Ramos (cell line): ENCODE data around the gene RNF126.
"Not testable (repeated sequence)": the region's sequence is repeated elsewhere in the genome, so short reads cannot be mapped to it uniquely, and the experiment has no call there.

Experiments used
- in situ Hi-C: fragments of 300-500 bp; cut with MboI; formaldehyde crosslinking; loops from one replicate; pipeline ENCODE4 v1.14.3; 2022; ENCODE audit warnings: low sequenced_read_pairs; ENCODE audit not compliant: unreplicated experiment

Gene RNF126

DNA sequence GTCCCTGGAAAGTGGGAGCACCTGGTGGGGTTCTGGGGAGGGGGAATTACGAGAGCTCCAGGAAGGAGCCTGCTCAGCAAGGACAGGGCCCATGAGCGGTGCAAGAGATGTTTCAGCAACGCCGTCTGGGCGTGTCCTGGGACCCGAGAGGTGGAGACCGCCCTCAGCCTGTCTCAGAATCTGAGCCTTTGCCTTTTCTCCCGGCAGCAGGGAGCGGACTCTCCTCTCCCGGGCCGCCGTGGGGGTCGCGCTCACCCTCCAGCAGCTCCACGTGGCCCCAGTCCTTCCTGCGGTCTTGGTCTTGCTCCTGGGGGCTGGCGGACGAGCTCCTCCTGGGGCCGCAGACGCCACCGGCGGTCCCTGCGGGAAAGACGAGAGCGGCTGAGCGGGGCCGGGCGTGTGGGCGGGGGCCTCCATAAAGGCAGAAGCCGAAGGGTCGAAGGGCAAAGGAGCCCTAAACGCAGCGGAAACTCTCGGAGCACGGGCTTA lies 30.4 kb downstream of the RNF126 start:
- in situ Hi-C loops: no loop called here

DNA sequence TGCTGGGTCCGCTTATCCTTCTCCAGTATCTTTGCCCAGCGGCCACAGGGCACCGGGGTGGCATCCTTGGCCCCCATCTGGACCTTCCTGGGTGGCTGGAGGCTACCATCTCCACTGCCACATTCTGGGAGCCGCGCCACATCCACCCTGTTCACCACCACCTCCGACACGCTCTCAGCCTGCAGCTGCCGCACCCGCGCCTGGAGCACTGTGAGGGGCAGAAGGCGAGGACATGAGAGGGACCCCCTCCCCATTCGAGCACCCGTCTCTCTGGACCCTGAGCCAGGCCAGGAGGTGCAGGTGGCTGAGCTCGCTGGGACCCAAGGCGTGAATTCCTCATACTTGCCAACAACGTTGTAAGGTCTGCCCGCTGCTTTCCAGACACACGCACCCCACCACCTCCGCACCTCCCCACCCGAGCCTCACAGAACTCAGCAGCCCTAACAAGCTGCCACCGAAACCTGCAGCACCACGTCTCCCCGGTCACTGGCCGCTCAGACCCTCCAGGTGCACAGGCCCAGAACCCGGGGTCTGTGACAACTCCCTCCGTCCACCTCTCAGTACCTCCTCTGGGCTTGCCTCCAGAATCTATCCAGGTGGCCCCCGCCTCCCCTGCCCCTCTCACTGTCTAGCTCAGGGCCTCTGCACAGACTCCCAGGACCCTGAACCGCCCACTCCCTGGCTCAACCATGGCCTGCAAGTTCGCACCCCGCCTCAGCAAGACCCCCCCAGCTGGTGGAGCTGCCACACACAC lies 32.9 kb downstream of the RNF126 start:
- in situ Hi-C loops: no loop called here

DNA sequence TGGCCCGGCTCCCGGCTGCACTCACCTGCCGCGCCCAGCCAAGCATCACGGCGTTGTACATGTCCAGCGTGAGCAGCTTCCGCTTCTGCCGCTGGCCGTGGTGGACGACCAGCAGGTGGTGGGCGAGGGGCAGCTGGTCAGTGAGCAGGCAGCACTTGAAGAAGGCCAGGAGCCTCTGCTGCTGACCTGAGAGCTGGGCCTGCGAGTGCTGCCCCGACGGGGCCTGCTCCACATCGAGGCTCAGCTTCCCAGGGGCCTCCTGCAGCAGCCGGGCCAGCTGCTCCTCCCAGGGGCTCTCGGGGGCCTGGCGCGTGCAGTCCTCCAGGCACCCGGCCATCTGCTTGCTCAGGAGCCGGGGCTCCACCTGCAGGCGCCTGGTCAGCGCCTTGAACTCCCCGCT lies 33.5 kb downstream of the RNF126 start:
- in situ Hi-C loops: not testable (repeated sequence)

DNA sequence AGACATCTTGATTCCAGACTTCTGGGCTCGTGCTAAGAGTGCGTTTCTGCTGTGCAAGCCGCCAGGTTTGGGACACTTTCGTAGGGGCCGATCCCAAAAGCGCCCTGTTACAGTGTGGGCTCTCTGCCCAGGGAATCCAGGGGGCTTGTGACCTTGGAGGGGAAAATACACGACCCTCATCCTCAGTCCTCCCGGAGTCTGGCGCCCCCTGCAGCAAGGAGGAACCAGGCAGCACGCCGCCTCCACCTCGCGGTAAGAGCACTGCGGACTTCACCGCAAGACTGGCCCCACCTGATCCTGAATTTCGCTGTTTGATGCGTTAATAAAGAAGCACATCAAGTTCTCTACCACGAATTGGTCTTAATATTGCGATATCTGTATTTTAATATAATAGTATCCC lies 34.8 kb downstream of the RNF126 start:
- in situ Hi-C loops: no loop called here

DNA sequence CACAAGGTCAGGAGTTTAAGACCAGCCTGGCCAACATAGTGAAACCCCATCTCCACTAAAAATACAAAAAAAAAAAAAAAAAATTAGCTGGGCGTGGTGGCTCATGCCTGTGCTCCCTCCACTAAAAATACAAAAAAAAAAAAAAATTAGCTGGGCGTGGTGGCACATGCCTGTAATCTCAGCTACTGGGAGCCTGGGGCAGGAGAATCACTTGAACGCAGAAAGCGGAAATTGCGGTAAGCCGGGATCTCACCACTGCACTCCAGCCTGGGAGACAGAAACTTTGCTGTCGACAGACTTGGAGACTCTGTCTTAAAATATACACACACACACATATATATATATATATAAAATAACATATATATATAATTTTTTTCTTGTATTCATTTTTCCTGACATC lies 36.4 kb downstream of the RNF126 start:
- in situ Hi-C loops: not testable (repeated sequence)

DNA sequence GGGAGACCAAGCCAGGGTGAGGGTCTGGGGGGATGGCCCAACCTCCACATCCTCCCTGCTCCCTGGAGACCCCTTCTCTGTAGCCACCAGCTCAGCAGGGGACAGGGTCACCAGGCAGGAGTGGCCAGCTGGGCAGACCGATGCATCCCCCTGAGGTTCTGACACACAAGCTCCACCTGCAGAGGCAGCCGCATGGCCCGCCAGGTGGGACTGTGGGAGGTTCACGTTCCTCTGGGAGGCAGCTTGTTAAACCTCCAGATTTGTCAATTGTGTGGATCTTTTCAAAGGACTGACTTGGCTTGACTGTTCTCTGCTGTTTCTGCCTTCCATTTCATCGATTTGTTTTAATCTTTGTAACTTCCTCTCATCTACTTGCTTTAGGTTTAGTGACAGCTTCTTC lies 37.8 kb downstream of the RNF126 start:
- in situ Hi-C loops: no loop called here

DNA sequence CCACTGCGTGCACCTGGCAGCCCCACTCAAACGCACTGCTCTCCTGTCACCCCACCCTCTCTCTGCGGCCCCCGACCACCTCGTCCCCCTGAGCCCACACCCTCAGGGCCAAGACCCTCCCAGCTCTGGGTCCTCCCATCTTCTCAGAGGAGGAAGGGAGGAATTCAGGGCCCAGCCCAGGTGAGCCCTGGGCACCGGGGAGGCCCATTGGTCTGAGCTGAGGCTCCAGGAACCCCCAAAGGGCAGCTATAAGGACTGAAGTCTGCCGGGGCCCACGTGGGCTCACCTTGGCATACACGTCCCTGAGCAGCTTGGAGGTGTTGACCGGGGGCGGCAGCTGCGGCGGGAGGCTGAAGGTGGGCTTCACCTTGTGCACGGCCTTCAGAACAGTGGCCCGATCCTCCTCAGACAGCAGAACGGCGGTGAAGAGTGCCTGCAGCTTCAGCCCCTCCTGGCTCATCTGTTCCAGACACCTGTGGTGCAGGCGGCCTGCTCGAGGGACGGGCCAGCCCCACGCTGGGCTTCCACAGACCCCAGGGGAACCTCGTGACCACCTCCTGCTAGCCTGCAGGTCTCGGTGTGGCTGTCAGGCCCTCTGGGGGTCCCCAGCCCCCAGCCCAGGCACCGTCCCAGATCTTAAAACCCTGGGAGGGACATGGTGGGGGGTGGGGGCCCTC lies 38.4 kb downstream of the RNF126 start:
- in situ Hi-C loops: no loop called here

DNA sequence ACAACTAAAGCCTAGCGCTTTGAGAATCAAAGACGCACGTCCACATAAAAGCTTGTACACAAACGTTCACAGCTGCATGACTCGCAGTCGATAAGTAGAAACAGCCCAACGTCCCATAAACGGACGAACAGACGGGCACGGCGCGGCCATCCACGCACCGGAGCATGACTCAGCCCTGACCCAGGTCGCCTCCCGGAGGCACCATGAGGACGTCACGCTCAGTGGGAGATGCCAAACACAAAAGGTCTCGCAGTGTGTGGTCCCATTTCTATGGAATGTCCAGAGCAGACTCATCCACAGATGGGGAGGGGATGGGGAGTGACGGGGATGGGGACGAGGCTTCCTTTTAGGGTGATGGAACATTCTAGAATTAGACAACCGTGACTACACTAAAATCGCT lies 39.0 kb downstream of the RNF126 start:
- in situ Hi-C loops: no loop called here

DNA sequence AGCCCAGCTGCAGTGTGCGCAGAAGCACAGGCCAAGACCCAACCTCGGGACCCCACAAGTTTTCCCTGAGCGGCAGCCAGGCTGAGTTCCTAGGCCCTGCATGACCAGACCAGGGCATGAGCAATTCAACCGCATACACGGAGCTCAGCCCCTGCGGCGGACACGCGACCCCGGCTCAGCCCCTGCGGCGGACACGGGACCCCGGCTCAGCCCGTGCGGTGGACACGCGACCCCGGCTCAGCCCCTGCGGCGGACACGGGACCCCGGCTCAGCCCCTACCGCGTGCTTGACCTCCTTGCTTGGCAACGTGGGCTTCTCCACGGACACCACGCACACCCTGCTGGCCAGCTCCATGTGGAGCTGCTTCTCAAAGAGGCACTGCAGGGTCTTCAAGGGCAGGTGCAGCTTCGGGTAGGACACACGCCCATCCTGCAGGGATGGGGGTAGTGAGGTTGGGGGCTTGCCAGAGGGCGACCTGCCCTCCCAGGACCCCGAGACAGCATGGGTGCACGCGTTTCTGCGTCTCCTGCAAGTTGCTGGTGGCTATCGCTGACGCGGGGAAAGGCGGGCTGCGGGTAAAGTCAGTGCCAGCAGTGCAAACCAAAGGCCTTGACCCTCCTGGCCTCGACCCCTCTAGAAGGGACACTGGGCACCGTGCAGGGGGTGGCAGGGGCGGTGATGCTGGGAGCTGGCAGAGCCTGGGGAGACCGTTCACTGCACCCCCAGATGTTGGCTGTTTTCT lies 39.7 kb downstream of the RNF126 start:
- in situ Hi-C loops: no loop called here

DNA sequence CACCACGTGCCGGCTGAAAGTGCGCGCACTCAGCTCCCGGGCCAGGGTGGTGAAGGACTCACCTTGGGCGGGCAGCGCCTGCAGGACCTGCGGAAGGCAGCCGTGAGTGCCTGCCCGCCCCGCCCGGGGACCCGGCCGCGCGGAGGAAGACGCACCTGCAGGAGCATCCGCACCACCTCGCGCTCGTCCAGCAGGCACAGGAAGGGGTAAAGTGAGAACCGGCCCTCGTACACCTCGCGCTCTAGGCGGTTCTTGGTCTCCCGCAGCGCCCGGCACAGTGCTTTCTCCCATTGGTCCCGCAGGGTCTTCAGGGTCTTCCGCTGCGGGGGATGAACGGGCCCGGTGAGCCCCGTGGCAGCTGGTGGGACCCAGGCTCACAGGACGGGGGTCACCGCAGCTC lies 40.3 kb downstream of the RNF126 start:
- in situ Hi-C loops: no loop called here

DNA sequence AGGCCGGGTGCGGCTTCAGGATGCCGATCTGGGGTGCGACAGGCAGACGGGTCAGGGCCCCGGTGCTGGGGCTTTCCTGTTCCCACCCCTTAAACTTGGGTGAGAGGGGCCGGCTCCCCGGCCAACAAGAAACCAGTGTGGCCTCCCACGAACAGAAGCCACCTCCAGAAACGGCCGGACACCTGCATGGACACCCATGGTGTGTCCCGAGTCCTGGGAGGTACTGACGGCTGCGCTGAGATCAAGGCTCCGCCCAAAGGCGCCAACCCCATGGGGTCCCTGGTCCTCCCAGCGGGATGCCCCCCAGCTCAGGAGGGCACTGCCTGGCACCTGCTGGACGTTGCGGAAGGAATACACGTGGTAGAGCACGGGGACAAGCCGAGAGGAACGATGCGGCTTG lies 41.2 kb downstream of the RNF126 start:
- in situ Hi-C loops: no loop called here

DNA sequence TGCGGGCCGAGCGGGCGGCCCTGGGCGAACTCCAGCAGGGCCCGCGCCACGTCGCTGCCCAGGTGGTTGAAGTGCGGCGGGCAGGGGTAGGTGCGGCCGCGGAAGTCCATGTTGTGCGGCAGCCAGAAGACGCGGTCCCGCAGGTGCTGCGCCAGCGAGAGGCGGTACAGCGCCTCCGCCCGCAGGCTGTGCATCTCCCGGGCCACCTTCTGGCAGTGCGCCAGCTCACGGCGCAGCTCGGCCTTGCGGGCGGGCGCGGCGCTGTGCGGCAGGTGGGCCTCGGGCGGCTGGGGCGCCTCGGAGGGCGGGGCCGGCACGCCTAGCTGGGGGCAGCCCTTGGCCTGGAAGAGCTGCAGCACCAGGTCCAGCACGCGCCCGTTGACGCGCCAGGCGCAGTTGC lies 41.8 kb downstream of the RNF126 start:
- in situ Hi-C loops: not testable (repeated sequence)

DNA sequence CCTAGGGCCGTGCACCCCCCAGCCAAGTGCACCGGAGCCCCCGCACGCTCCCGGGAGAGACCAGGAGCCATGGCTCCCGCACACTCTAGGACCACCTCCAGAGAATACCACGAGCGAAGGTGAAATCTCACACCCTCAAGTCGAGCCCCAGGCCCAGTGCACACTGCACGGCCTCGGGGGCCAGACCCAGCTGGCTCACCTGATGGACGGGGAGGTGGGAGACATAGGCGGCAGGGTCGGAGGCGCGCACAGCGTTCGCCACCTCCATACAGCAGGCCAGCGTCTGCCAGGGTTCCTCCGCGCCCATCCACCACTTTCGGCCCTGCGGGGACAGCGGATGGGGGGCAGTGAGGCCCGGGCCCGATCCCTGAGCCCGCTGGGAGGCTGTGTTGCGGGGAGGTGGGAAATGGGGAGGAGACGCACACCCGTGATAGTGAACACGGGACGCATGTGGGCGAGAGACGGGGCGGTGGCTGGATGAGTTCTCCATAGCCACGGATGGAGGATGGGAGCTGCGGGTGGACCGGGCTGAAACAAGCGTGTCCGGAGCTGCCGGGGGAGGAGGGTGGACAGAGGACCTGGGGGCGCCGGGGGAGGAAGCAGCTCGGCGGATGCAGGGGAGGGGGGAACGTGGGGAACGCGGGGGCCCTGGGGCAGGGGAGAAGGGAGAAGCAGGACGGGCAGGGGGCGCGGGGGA lies 42.7 kb downstream of the RNF126 start:
- in situ Hi-C loops: no loop called here

DNA sequence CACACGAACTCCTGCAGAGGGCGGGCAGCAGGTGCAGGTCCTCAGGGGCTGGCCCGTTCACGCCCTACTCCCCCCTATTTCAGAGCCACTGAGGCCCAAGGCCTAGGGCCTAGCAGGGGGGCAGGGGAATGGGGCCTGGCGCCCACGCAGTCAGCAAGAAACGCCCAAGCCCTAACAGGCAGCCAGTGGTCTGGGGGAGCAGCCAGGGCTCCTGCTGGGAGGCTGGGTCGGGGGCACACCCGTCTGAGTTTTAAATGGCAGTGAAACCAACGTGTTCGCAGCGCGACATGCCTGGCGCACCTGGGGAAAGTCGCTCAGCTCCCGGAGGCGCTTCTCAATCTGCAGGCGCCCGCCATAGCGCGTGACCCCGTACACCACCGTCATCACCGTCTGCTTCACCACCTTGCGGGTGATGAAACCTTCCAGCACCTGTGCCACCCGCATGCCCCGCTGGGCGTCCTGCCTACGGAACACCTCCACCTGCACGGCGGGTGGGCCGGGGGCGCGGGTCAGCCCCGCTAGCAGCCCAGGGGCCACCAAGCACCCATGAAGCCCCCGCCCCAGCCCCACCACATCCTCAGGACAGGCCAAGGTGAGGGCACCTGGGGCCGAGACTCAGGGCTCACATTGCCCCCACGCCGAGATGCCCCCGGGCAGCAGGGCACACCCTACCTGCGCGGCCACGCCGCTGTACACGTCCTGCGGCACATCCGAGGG lies 43.6 kb downstream of the RNF126 start:
- in situ Hi-C loops: no loop called here

DNA sequence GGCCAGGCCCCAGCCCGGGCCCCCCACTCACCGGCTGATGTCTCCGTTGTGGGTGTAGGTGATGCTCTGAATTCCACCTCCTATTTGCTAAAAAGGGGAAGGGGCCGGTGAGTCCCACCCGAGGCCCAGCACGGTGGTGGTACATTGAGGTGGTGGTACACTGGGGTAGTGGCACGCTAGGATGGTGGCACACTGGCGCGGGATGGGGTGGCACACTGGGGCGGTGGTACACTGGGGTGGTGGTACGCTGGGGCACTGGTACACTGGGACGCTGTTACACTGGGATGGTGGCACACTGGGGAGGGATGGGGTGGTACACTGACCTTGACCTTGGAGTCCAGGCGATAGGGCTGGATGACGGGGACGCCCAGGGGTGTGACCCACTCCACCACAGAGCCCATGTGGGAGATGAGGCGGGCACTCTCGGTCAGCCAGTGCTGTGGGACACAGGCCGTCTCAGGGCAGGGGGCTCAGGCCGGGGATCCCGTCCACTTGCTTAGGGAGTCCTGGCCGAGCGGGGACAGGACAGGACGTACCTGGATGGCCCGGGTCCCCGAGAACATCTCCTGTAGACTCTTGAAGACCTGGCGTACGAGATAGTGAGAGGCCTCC lies 44.2 kb downstream of the RNF126 start:
- in situ Hi-C loops: no loop called here

DNA sequence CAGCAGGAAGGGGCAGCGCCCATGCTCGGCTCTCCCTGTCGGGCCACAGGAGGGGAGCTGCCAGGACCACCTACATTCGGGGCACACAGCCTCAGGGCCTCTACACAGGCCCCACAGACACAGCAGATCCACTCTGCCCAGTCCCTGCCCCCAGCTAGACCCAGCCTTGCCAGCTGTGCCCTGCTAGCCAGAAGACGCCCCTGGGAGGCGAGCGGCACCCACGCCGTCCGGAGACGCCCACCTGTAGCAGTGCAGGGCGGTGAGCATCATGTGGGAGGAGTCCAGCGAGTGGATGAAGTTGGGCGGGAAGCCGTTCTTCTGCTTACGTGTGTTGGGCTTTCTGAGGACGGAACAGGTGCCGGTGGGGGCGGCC lies 44.8 kb downstream of the RNF126 start:
- in situ Hi-C loops: no loop called here

DNA sequence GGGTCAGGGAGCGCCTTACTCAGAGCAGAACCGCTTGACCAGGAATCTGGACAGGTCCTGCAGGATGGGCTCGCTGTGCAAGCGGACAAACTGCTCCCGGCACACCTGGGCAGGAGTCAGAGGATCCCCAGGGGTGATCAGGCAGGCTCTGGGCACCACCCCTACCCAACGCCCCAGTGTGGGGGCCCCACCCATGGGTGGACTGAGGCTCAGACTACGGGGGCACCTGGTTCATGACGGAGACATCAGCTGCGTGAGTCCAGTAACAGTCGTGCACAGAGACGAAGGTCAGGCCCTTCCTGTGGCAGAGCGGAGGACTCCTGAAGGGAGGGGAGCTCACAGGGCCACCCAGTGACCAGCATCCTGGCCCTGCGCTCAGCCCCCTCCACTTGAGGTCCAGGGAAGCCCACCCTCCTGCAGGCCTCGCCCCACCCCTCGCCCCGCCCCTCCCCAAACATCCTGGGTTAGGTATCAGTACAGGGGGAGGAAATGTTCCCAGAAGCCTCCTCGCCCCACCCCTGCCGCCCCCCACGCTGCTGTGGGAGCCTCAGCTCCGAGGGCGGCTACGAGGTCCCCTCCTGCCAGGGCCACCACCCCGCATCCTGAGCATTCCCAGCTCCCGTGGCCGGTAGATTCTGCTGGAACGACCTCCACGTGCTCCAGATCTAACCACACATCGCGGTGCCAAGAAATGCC lies 45.3 kb downstream of the RNF126 start:
- in situ Hi-C loops: no loop called here

DNA sequence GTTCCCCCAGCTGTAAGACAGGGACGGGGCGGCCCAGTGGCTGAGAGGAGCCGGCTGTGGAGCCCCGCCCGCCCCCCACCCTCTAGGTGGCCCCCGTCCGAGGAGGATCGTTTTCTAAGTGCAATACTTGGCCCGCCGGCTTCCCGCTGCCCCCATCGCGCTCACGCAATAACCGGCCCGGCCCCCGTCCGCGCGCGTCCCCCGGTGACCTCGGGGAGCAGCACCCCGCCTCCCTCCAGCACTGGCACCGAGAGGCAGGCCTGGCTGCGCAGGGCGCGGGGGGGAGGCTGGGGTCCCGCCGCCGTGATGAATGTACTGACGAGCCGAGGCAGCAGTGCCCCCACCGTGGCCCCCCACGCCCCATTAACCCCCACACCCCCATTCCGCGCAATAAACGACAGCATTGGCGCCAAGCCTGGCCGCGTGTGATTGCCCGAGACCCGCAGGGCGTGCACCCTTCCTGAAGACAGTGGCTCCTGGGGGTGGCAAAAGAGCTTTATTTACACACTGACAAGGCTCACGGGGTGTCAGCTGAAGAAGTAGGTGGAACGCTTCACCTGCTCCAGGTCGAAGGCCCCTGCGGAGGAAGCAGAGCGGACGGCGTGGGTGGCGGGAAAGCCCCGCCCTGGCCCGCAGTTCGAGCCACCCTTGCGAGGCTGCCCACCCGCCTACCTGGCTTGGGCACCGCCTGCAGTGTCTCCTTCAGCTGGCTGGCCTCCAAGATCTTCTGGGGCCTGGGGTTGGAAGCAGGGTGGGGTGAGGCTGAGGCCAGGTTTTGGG lies 46.1 kb downstream of the RNF126 start:
- in situ Hi-C loops: no loop called here
